Measurements from ENCODE around the gene CACNA1G.

Gene CACNA1G

DNA sequence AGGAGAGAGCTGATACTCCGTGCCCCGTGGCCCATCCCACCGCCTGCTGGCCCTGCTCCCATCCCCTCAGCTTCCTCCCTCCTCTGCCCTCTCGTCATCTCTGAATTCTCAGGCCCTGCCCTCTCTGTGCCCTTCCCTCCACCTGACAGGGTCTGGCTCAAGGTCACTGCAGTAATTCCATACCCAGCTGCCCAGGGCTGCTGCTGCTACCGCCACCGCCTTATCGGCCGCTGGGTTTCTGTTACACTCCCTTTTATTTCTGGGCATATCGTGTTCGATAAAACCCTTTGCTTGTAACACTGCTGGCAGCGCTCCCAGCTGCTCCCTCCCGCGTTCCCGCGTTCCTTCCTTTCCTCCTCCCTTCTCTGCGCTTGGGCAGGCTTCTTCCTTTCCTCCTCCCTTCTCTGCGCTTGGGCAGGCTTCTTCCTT is 26.8 kb upstream of the CACNA1G start:
- no peaks in the 10 kb centered on the region; the same call in 1 of the 2 replicates for H3K27me3 ChIP-seq (replicated peaks; ENCODE audit: control insufficient read depth, insufficient read depth, low read length)
- TF ChIP-seq, protein P1, sequence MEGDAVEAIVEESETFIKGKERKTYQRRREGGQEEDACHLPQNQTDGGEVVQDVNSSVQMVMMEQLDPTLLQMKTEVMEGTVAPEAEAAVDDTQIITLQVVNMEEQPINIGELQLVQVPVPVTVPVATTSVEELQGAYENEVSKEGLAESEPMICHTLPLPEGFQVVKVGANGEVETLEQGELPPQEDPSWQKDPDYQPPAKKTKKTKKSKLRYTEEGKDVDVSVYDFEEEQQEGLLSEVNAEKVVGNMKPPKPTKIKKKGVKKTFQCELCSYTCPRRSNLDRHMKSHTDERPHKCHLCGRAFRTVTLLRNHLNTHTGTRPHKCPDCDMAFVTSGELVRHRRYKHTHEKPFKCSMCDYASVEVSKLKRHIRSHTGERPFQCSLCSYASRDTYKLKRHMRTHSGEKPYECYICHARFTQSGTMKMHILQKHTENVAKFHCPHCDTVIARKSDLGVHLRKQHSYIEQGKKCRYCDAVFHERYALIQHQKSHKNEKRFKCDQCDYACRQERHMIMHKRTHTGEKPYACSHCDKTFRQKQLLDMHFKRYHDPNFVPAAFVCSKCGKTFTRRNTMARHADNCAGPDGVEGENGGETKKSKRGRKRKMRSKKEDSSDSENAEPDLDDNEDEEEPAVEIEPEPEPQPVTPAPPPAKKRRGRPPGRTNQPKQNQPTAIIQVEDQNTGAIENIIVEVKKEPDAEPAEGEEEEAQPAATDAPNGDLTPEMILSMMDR (IDR thresholded peaks at IDR 0.05; ENCODE audit: insufficient read depth, low read length, poor library complexity, severe bottlenecking), result no peak
- H3K36me3 ChIP-seq (ENCODE audit: control insufficient read depth, insufficient read depth, low read length), result no peaks in the 10 kb centered on the region
- no peak for DNase-seq (ENCODE audit: extremely low read depth, insufficient read length)
- H3K4me3 ChIP-seq (replicated peaks; ENCODE audit: low read depth, low read length), result no peak overlapping the region

DNA sequence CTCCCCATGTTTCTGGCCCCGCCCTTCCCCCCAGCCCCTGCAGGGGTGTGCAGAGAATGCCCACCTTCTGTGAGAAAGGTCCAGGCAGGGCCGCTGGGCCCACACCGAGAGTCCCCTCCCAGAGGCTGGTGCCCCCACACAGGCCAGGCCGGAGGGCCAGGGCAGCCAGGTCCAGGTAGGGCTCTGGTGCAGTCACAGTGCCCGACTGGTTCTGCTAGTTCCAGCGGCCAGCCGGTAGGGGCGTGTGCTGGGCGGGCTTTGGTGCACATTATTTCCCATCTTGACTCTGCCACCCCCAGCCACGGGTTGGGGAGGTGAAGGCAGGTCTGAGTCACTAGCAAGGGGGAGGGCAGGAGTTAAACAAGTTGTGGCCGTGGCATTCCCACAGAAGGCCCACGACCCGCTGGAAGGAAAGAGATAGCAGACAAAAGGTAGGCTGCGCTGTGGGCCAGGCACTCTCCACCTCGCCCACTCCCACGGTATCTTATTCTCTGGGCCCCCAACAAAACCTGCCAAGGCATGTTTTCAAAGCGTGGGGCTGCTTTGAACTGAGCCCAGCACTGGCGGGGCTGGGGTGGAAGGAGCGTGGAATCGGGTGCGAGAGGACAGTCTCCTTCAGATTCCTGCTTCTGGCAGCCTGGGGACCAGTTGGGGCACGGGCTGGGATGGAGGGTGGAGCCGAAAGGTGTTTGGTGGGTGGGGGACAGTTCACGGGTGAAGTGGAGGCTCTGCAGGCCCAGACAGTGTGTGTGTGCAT is 26.1 kb upstream of the CACNA1G start:
- H3K4me3 ChIP-seq (replicated peaks; ENCODE audit: low read depth, low read length), result no peak overlapping the region
- no peaks in the 10 kb centered on the region for H3K36me3 ChIP-seq (ENCODE audit: control insufficient read depth, insufficient read depth, low read length)
- DNase-seq (ENCODE audit: extremely low read depth, insufficient read length), result no peak
- H3K27me3 ChIP-seq (replicated peaks; ENCODE audit: control insufficient read depth, insufficient read depth, low read length), result no peaks in the 10 kb centered on the region; the same call in 1 of the 2 replicates
- TF ChIP-seq, protein P1 (IDR thresholded peaks at IDR 0.05; ENCODE audit: insufficient read depth, low read length, poor library complexity, severe bottlenecking), result peak; percentile 28

DNA sequence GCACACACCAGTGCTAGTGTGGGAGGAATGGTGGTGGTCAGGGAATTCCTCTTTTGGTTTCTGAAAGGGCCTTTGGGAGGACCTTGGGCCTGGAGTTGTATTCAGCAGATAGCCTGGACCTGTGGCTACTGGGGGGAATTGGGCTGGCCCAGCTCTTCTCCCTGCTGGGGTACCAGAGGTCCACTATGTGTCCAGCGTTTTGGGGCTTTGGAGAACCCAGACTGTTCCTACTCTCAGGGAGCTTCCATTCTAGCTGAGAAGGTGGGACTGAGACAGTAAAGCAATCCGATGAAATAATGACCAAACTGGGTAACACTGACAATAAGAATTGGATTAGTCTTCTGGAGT is 25.6 kb upstream of the CACNA1G start:
- H3K27me3 ChIP-seq (replicated peaks; ENCODE audit: control insufficient read depth, insufficient read depth, low read length), result no peaks in the 10 kb centered on the region; the same call in 1 of the 2 replicates
- DNase-seq (ENCODE audit: extremely low read depth, insufficient read length), result no peak
- TF ChIP-seq, protein P1 (IDR thresholded peaks at IDR 0.05; ENCODE audit: insufficient read depth, low read length, poor library complexity, severe bottlenecking), result no peak
- no peak overlapping the region for H3K4me3 ChIP-seq (replicated peaks; ENCODE audit: low read depth, low read length)
- no peaks in the 10 kb centered on the region for H3K36me3 ChIP-seq (ENCODE audit: control insufficient read depth, insufficient read depth, low read length)

DNA sequence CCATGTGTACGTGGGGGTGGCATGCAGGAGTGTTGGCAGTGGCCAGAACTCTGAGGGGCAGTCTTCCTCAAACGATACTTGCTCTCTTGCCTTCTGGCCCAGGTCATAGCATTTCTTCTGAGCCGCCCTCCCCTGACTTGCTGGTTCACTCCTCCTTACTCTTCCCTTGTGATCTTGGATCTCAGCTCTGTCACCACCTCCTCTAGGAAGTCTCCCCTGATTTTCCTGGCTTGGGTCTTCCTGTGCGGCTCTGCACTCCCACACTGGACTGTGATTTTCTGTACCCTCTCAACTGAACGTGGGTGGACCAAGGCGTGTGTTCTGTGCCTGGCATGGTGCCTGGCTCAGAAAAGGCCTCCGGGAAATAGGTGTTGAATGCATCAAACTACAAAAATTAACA is 25.1 kb upstream of the CACNA1G start:
- no peak for DNase-seq (ENCODE audit: extremely low read depth, insufficient read length)
- Histone ChIP-seq H3K36me3 (ENCODE audit: control insufficient read depth, insufficient read depth, low read length) (no peaks in the 10 kb centered on the region), H3K27me3 (replicated peaks; ENCODE audit: control insufficient read depth, insufficient read depth, low read length) (no peaks in the 10 kb centered on the region; the same call in 1 of the 2 replicates), H3K4me3 (replicated peaks; ENCODE audit: low read depth, low read length) (no peak overlapping the region)
- TF ChIP-seq, protein P1 (IDR thresholded peaks at IDR 0.05; ENCODE audit: insufficient read depth, low read length, poor library complexity, severe bottlenecking), result no peak

DNA sequence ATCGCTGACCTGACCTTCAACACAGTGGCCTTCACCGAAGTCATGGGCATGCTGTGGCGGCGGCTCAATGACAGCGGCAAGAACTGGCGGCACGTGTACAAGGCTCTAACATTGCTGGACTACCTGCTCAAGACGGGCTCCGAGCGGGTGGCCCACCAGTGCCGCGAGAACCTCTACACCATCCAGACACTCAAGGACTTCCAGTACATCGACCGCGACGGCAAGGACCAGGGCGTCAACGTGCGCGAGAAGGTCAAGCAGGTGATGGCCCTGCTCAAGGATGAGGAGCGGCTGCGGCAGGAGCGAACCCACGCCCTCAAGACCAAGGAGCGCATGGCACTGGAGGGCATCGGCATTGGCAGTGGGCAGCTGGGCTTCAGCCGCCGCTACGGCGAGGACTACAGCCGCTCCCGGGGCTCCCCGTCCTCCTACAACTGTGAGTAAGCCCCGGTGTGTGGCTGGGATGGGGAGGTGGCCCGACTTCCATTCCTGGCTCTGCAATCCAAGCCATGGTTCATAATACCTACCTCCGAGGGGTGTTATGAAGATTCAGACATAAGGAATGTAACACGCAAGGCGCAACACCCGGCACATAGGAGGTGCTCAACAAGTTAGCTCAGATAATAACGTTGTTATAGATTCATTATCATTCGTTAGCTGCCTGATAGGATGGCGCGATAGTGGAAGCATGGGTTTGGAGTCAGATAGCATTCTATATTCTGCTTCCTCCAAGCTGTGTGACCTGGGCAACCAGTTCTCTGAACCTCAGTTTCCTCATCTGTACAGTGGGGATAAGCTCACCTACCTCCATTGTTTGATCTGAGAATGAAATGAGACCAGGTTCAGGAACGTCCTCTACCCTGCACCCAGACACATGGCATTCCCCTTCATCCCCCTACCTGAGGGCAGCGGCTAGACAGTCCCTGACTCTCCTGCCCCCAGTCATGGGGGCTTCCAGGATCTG is 23.6 kb upstream of the CACNA1G start:
- Histone ChIP-seq H3K27me3 (replicated peaks; ENCODE audit: control insufficient read depth, insufficient read depth, low read length) (no peaks in the 10 kb centered on the region; the same call in 1 of the 2 replicates), H3K4me3 (replicated peaks; ENCODE audit: low read depth, low read length) (no peak overlapping the region), H3K36me3 (ENCODE audit: control insufficient read depth, insufficient read depth, low read length) (no peaks in the 10 kb centered on the region)
- no peak for DNase-seq (ENCODE audit: extremely low read depth, insufficient read length)
- TF ChIP-seq, protein P1 (IDR thresholded peaks at IDR 0.05; ENCODE audit: insufficient read depth, low read length, poor library complexity, severe bottlenecking), result no peak

All from GM06990 (cell line).